IPS-20b (cell line): ENCODE results near the gene NCKAP5.
A peak's percentile ranks its signal among the peaks of the same experiment; 100 is the strongest.

Experiments
- H3K27ac ChIP-seq: one replicate; pipeline ENCODE4 v1.5.1; 2013; ENCODE audit warnings: low read length
- H3K27me3 ChIP-seq: 2 replicates; pipeline ENCODE4 v1.6.1; 2013; ENCODE audit warnings: mild to moderate bottlenecking, low read length, inconsistent platforms; ENCODE audit not compliant: insufficient read depth
- H3K36me3 ChIP-seq: 2 replicates; pipeline ENCODE4 v1.6.1; 2013; ENCODE audit warnings: low read depth, mild to moderate bottlenecking, inconsistent platforms, low read length, moderate library complexity; ENCODE audit not compliant: insufficient read depth
- H3K4me1 ChIP-seq: 2 replicates; pipeline ENCODE4 v1.6.1; 2013; ENCODE audit warnings: mild to moderate bottlenecking, control low read depth, inconsistent platforms, low read length, moderate library complexity; ENCODE audit not compliant: insufficient read depth
- H3K4me3 ChIP-seq: 2 replicates; pipeline ENCODE4 v1.5.1; 2013; ENCODE audit warnings: mild to moderate bottlenecking, low read length, inconsistent platforms
- H3K9ac ChIP-seq: 2 replicates; pipeline ENCODE4 v1.6.1; 2013; ENCODE audit warnings: low read depth, mild to moderate bottlenecking, inconsistent platforms, low read length, moderate library complexity
- H3K9me3 ChIP-seq: 2 replicates; pipeline ENCODE4 v1.6.1; 2013; ENCODE audit warnings: mild to moderate bottlenecking, low read depth, low read length, inconsistent platforms; ENCODE audit not compliant: insufficient read depth

NCKAP5 gene

GRCh38 chr2:133541797-133542196 is 26.5 kb downstream of the NCKAP5 start:
- Histone ChIP-seq H3K9me3 (no peaks in the 10 kb centered on the region), H3K27ac (no peak overlapping the region), H3K4me3 (no peak overlapping the region), H3K36me3 (no peaks in the 10 kb centered on the region), H3K4me1 (no peaks in the 10 kb centered on the region), H3K9ac (no peak overlapping the region), H3K27me3 (no peaks in the 10 kb centered on the region)

- no peaks in the 10 kb centered on the region for H3K36me3 ChIP-seq
- no peak overlapping the region for H3K27ac ChIP-seq
- H3K4me3 ChIP-seq = no peak overlapping the region
- H3K9me3 ChIP-seq = no peaks in the 10 kb centered on the region
- H3K27me3 ChIP-seq = no peaks in the 10 kb centered on the region
- no peaks in the 10 kb centered on the region for H3K4me1 ChIP-seq
- no peak overlapping the region for H3K9ac ChIP-seq
Observed at GRCh38 chr2:133541376-133541775, 26.9 kb downstream of the NCKAP5 start.

- no peaks in the 10 kb centered on the region for H3K4me1 ChIP-seq
- H3K36me3 ChIP-seq = no peaks in the 10 kb centered on the region
- no peak overlapping the region for H3K27ac ChIP-seq
- H3K9me3 ChIP-seq = no peaks in the 10 kb centered on the region
- no peak overlapping the region for H3K9ac ChIP-seq
- H3K27me3 ChIP-seq = no peaks in the 10 kb centered on the region
- no peak overlapping the region for H3K4me3 ChIP-seq
Observed at GRCh38 chr2:133532919-133533318, 35.3 kb downstream of the NCKAP5 start.

GRCh38 chr2:133531382-133531781 is 36.9 kb downstream of the NCKAP5 start:
- Histone ChIP-seq H3K4me3 (no peak overlapping the region), H3K27ac (no peak overlapping the region), H3K36me3 (no peaks in the 10 kb centered on the region), H3K4me1 (no peaks in the 10 kb centered on the region), H3K9ac (no peak overlapping the region), H3K27me3 (no peaks in the 10 kb centered on the region), H3K9me3 (no peaks in the 10 kb centered on the region)

- Histone ChIP-seq H3K9me3 (no peaks in the 10 kb centered on the region), H3K4me3 (no peak overlapping the region), H3K27ac (no peak overlapping the region), H3K9ac (no peak overlapping the region), H3K4me1 (no peaks in the 10 kb centered on the region), H3K27me3 (peaks cover 1% of the 10 kb centered on the region; the same call in 1 of the 2 replicates), H3K36me3 (no peaks in the 10 kb centered on the region)
Observed at GRCh38 chr2:133530645-133531044, 37.6 kb downstream of the NCKAP5 start.

- Histone ChIP-seq H3K4me1 (peaks cover 8% of the 10 kb centered on the region; the same call in 1 of the 2 replicates), H3K4me3 (no peak overlapping the region), H3K27me3 (peaks cover 40% of the 10 kb centered on the region), H3K36me3 (no peaks in the 10 kb centered on the region), H3K9ac (no peak overlapping the region), H3K9me3 (no peaks in the 10 kb centered on the region), H3K27ac (no peak overlapping the region)
Observed at GRCh38 chr2:133526530-133527300, 41.5 kb downstream of the NCKAP5 start.

GRCh38 chr2:133525613-133526529 is 42.4 kb downstream of the NCKAP5 start:
- Histone ChIP-seq H3K9ac (no peak overlapping the region), H3K4me3 (no peak overlapping the region), H3K27me3 (peaks cover 49% of the 10 kb centered on the region), H3K36me3 (no peaks in the 10 kb centered on the region), H3K4me1 (peaks cover 8% of the 10 kb centered on the region; the same call in 1 of the 2 replicates), H3K27ac (no peak overlapping the region), H3K9me3 (no peaks in the 10 kb centered on the region)

GRCh38 chr2:133525090-133525489 is 43.2 kb downstream of the NCKAP5 start:
- no peak overlapping the region for H3K27ac ChIP-seq
- no peaks in the 10 kb centered on the region for H3K9me3 ChIP-seq
- H3K36me3 ChIP-seq = no peaks in the 10 kb centered on the region
- peaks cover 57% of the 10 kb centered on the region for H3K27me3 ChIP-seq
- H3K4me1 ChIP-seq = peaks cover 8% of the 10 kb centered on the region; the same call in 1 of the 2 replicates
- H3K4me3 ChIP-seq = no peak overlapping the region
- H3K9ac ChIP-seq = no peak overlapping the region

- Histone ChIP-seq H3K9ac (no peak overlapping the region), H3K27me3 (peaks cover 57% of the 10 kb centered on the region), H3K9me3 (no peaks in the 10 kb centered on the region), H3K4me1 (peaks cover 8% of the 10 kb centered on the region; the same call in 1 of the 2 replicates), H3K27ac (no peak overlapping the region), H3K4me3 (0 out of 2 replicates have a peak overlapping the region, but pooled peaks have one; percentile 8), H3K36me3 (no peaks in the 10 kb centered on the region)
Observed at GRCh38 chr2:133523406-133523805, 44.9 kb downstream of the NCKAP5 start.

GRCh38 chr2:133522204-133522603 is 46.1 kb downstream of the NCKAP5 start:
- no peak overlapping the region for H3K9ac ChIP-seq

GRCh38 chr2:133521146-133521745 is 47.0 kb downstream of the NCKAP5 start:
- H3K36me3 ChIP-seq = no peaks in the 10 kb centered on the region
- H3K9ac ChIP-seq = no peak overlapping the region
- H3K4me1 ChIP-seq = peaks cover 8% of the 10 kb centered on the region; the same call in 1 of the 2 replicates
- H3K27me3 ChIP-seq = peaks cover 57% of the 10 kb centered on the region
- no peak overlapping the region for H3K27ac ChIP-seq
- H3K9me3 ChIP-seq = no peaks in the 10 kb centered on the region
- H3K4me3 ChIP-seq = no peak overlapping the region

More at GRCh38 chr2:133522204-133522603, 46.1 kb downstream of the NCKAP5 start:
- Histone ChIP-seq H3K9me3 (no peaks in the 10 kb centered on the region), H3K4me3 (no peak overlapping the region), H3K27me3 (peaks cover 57% of the 10 kb centered on the region), H3K4me1 (peaks cover 8% of the 10 kb centered on the region; the same call in 1 of the 2 replicates), H3K36me3 (no peaks in the 10 kb centered on the region), H3K27ac (no peak overlapping the region)
